Peyer's patch (tissue), 4 donors: ENCODE data around the gene UCP2.
"Not testable (repeated sequence)": the region's sequence is repeated elsewhere in the genome, so short reads cannot be mapped to it uniquely, and the experiment has no call there.

Source experiments
- CTCF ChIP-seq, 6 experiments: fragments of 450-650 bp in 4 of 6; fragments of 200-600 bp in 2 of 6; sonication (generic) in 1 of 6; IDR thresholded peaks; one replicate each; pipeline ENCODE4 v1.5.1; 2017 to 2019; ENCODE audit warnings: antibody characterized with exemption in 6 of 6, mild to moderate bottlenecking in 3 of 6, moderate library complexity in 1 of 6
- POLR2A ChIP-seq, 2 donors: fragments of 450-650 bp; IDR thresholded peaks; one replicate each; pipeline ENCODE4 v1.5.1; 2017; ENCODE audit warnings: antibody characterized with exemption in 2 of 2, mild to moderate bottlenecking in 2 of 2, moderate library complexity in 2 of 2

- TF ChIP-seq POLR2A, CTCF (IDR thresholded peaks at IDR 0.05): not testable (repeated sequence)
Observed at GRCh38 chr11:73936047-73936446, 46.6 kb downstream of the UCP2 start.
